Upper lobe of right lung (tissue), 1 donor: ENCODE measurements around the gene ZSCAN5C. TPM values are rescaled to one million over a fixed set of nuclear protein-coding genes. Genes with fewer than 3 reads are reported as not detected.
"Not testable (repeated sequence)": the region's sequence is repeated elsewhere in the genome, so short reads cannot be mapped to it uniquely, and the experiment has no call there.

ENCODE experiments used
- ATAC-seq: fragments of 200-7000 bp; cut with Tn5 transposase; one replicate; pipeline ENCODE4 v1.9.1; 2020; ENCODE audit warnings: mild to moderate bottlenecking, moderate library complexity
- DNase-seq: peaks from one replicate; pipeline ENCODE4 v3.0.0-alpha.2; 2020
- H3K27ac ChIP-seq: fragments of 200-600 bp; one replicate; pipeline ENCODE4 v1.8.0; 2022
- H3K27me3 ChIP-seq: fragments of 200-600 bp; one replicate; pipeline ENCODE4 v1.8.0; 2022; ENCODE audit warnings: mild to moderate bottlenecking
- H3K36me3 ChIP-seq: fragments of 200-600 bp; one replicate; pipeline ENCODE4 v1.8.0; 2022
- H3K4me1 ChIP-seq: fragments of 200-600 bp; one replicate; pipeline ENCODE4 v1.8.0; 2022
- H3K4me3 ChIP-seq: fragments of 200-600 bp; one replicate; pipeline ENCODE4 v1.8.0; 2022; ENCODE audit warnings: mild to moderate bottlenecking
- H3K9me3 ChIP-seq: fragments of 200-600 bp; one replicate; pipeline ENCODE4 v1.8.0; 2022
- intact Hi-C: fragments of 100-400 bp; cut with DNase I; formaldehyde crosslinking; loops from one replicate; pipeline ENCODE4 v1.11.0; 2022
- total RNA-seq: library from RNA; stranded (reverse); fragmentation: NEBNext Ultra II Directional; extraction: Animal tissue kit (Norgen Biotek cat#: 25700); gene quantifications from one replicate; pipeline ENCODE4 v1.2.1, GENCODE V29; 2021
- TF ChIP-seq, protein P1 (sequence below): fragments of 200-600 bp; IDR thresholded peaks from one replicate; pipeline ENCODE4 v1.8.0; 2022; ENCODE audit warnings: antibody characterized with exemption
- donor health status: DM: no; HTN: yes; CAD: no; lungs with severe emphysema.

Gene ZSCAN5C
- total RNA-seq, 1 donor from 2014 or later = not detected

DNA sequence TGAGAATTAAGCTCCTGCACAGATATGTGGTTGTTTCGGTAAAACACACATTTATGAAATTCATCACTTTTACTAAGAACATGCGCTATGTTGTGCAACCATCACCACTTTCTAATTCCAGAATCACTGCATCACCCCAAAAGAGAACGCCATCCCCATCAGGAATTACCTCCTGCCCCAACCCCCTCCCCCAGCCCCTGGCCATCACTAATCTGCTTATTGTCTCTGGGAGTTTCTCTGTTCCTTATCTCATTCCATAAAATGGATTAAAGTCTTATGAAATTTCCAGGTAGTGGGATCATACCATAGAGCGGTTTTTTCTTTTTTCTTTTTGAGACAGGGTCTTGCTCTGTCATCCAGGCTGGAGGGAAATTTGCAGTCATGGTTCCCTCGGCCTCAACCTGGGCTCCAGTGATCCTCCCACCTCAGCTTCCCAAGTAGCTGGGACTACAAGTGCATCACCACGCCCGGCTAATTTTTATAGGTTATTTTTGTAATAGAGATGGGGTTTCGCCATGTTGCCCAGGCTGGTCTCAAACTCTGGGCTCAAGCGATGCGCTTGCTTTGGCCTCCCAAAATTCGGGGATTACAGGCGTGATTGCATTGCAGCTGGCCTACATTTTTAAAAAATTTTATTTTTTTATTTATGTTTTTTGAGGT is 8.0 kb upstream of the ZSCAN5C start:
- DNase-seq (no peak), ATAC-seq (no peak)
- TF ChIP-seq, protein P1, sequence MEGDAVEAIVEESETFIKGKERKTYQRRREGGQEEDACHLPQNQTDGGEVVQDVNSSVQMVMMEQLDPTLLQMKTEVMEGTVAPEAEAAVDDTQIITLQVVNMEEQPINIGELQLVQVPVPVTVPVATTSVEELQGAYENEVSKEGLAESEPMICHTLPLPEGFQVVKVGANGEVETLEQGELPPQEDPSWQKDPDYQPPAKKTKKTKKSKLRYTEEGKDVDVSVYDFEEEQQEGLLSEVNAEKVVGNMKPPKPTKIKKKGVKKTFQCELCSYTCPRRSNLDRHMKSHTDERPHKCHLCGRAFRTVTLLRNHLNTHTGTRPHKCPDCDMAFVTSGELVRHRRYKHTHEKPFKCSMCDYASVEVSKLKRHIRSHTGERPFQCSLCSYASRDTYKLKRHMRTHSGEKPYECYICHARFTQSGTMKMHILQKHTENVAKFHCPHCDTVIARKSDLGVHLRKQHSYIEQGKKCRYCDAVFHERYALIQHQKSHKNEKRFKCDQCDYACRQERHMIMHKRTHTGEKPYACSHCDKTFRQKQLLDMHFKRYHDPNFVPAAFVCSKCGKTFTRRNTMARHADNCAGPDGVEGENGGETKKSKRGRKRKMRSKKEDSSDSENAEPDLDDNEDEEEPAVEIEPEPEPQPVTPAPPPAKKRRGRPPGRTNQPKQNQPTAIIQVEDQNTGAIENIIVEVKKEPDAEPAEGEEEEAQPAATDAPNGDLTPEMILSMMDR = no peak
- intact Hi-C loops = no loop called here
- Histone ChIP-seq H3K27me3 (no peaks in the 10 kb centered on the region), H3K27ac (no peak overlapping the region), H3K36me3 (no peaks in the 10 kb centered on the region), H3K4me1 (no peaks in the 10 kb centered on the region), H3K9me3 (no peaks in the 10 kb centered on the region), H3K4me3 (no peak overlapping the region)

DNA sequence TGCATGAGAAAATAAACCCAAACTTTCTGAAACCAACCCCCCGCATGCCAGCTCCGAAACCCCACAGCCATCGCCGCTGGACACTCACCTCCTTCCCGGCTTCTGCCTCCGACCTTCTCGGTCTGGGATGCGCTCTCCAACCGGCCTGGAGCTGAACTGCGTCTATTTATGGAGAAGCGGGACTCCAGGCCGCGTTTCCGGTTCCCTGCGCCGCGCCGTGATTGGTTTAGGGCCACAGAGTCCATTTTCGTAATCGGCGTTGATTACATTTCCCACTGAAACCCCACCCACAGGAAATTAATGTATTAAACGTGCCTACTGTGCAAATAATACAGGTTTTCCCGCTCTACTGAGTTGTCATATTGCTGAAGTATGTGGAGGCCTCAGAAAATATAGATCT is 4.4 kb upstream of the ZSCAN5C start, which contains the start of gene ZSCAN5B:
ZSCAN5B (minus strand) TSS at position 138 of the 400 bp plus-strand sequence. CDS start 4,731 bp downstream, outside the sequence.
- H3K4me3 ChIP-seq, H3K36me3 ChIP-seq, ATAC-seq, H3K4me1 ChIP-seq, intact Hi-C loops, H3K9me3 ChIP-seq, DNase-seq, H3K27ac ChIP-seq, H3K27me3 ChIP-seq: not testable (repeated sequence)

DNA sequence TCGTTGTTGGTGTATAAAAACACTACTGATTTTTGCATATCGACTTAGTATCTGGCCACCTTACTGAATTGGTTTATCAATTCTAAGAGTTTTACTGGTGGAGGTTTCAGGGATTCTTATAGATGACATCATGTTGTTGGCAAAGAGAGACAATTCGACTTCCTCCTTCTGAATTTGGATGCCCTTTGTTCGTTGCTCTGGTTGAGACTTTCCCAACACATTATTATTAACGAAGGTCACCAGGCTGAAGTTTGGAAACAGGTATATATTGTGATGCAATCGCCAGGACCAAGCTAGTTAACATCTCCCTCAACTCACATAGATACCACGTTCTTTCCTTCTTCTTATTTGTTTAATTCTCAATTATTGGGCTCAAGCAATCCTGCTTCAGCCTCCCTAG is 2.4 kb upstream of the ZSCAN5C start:
- intact Hi-C loops = no loop called here
- Histone ChIP-seq H3K4me3 (no peak overlapping the region), H3K27me3 (no peaks in the 10 kb centered on the region), H3K9me3 (no peaks in the 10 kb centered on the region), H3K36me3 (no peaks in the 10 kb centered on the region), H3K4me1 (no peaks in the 10 kb centered on the region), H3K27ac (no peak overlapping the region)
- DNase-seq (no peak), ATAC-seq (no peak)
- TF ChIP-seq, protein P1 = no peak

DNA sequence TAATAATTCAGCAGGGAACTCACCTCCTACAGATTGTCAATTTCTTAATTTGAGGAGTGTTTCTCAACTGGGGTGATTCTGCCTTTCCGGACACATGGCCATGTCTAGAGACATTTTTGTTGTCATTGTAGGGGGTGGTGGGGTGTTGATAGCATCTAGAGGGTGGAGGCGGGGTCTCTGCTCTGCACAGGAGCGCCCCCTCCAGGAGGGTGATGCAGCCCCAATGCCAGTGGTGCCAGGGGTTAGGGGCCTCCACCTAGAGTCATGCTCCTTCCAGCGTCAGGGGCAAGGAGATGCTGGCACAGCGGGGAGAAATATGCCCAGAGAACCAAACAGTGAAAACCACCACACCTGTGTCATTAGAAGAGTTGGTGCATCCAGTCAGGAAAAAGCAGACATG is 5.5 kb downstream of the ZSCAN5C start:
- H3K4me3 ChIP-seq, H3K27me3 ChIP-seq, DNase-seq, intact Hi-C loops, H3K36me3 ChIP-seq, H3K9me3 ChIP-seq, H3K4me1 ChIP-seq, H3K27ac ChIP-seq: not testable (repeated sequence)
- ATAC-seq = peak; percentile 31

DNA sequence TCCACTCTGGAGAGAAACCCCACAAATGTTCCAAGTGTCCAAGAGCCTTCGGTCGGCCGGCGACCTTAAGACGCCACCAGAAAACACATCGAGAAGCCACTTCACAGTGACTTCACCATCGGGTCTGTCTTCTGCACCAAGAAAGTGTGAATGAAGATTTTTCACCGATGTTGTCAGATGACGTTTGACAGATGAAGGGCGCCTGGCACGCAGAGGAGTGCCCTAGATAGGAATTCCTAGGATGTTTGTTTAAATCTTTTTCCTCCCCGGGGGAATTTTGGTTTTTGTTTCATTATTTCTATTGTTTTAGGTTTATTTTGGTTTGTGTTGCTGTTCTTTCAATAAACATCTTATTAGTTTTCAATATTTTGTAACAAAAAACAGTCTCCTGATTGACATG is 7.0 kb downstream of the ZSCAN5C start:
- intact Hi-C loops = no loop called here
- no peak for DNase-seq
- Histone ChIP-seq H3K4me3 (no peak overlapping the region), H3K27ac (no peak overlapping the region), H3K36me3 (no peaks in the 10 kb centered on the region), H3K9me3 (no peaks in the 10 kb centered on the region), H3K27me3 (no peaks in the 10 kb centered on the region), H3K4me1 (no peaks in the 10 kb centered on the region)
- TF ChIP-seq, protein P1 = no peak
- ATAC-seq = peak; percentile 25

DNA sequence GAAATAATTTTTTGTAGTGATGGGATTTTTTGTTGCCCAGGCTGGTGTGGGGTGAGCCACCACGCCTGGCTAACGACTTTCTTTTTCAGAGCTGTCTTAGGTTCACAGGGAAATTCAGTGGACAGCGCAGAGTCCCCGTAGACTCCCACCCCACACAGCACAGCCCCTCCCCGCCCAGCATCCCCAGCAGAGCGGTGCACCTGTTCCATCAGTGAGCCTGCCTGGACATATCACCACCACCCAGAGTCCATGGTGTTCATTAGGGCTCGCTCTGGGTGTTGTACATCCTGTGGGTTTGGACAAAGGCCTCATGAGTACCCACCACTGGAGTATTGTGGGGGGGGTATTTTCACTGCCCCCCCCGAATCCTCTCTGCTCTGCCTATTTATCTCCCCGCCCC is 8.0 kb downstream of the ZSCAN5C start:
- ATAC-seq, H3K4me1 ChIP-seq, H3K36me3 ChIP-seq, H3K27ac ChIP-seq, H3K27me3 ChIP-seq, intact Hi-C loops, H3K4me3 ChIP-seq, DNase-seq, H3K9me3 ChIP-seq: not testable (repeated sequence)

DNA sequence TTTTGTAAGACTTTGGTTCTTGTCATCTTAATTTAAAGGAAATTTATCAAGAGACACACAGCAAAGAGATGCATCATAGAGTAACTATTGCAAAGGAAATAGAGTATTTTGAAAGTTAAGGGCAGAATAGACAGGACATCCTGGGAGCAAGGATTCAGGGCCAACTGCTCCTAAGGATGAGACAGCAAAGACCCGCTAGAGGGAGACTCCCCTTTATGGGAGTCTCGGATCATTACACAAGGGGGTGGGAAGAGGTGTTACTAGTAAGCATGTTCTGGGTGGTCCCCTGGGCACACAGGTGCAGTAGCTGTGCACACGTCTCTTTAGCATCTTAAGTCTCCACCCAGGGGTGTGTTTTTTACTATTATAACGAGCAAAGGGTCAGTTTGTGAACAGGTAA is 9.6 kb downstream of the ZSCAN5C start:
- DNase-seq (no peak), ATAC-seq (no peak)
- Histone ChIP-seq H3K36me3 (no peaks in the 10 kb centered on the region), H3K9me3 (no peaks in the 10 kb centered on the region), H3K4me3 (no peak overlapping the region), H3K27me3 (no peaks in the 10 kb centered on the region), H3K4me1 (no peaks in the 10 kb centered on the region), H3K27ac (no peak overlapping the region)
- intact Hi-C loops = no loop called here
- TF ChIP-seq, protein P1 = no peak
